Thoracic aorta (tissue), 2 donors: ENCODE measurements around the gene TSR1. TPM values are rescaled to one million over a fixed set of nuclear protein-coding genes. Genes with fewer than 3 reads are reported as not detected.

Experiments
- ATAC-seq: fragments of 150-250 bp; one replicate; pipeline ENCODE4 v1.8.0; 2017; ENCODE audit warnings: low read depth; ENCODE audit not compliant: insufficient number of reproducible peaks, low FRiP score
- DNase-seq: peaks from one replicate; pipeline ENCODE4 v3.0.0-alpha.2; 2020; ENCODE audit warnings: low spot score
- H3K27ac ChIP-seq, 2 donors: fragments of 200-600 bp; sonication (generic); 1 replicate in 1 of 2; 2 replicates in 1 of 2; pipeline ENCODE4 v1.5.1; 2016; ENCODE audit warnings: mild to moderate bottlenecking in 2 of 2, moderate library complexity in 2 of 2
- H3K27me3 ChIP-seq: fragments of 200-600 bp; sonication (generic); replicated peaks from 2 replicates; pipeline ENCODE4 v1.6.0; 2016; ENCODE audit warnings: mild to moderate bottlenecking; ENCODE audit not compliant: insufficient read depth
- H3K36me3 ChIP-seq: fragments of 200-600 bp; sonication (generic); one replicate; pipeline ENCODE4 v1.5.1; 2016
- H3K4me1 ChIP-seq, 2 donors: fragments of 200-600 bp; sonication (generic); 1 replicate in 1 of 2; 2 replicates in 1 of 2; pipeline versions ENCODE4 v1.5.1 to v1.6.0; 2016; ENCODE audit warnings: low read depth in 2 of 2, mild to moderate bottlenecking in 1 of 2; ENCODE audit not compliant: control insufficient read depth in 1 of 2
- H3K4me3 ChIP-seq: fragments of 200-600 bp; sonication (generic); 2 replicates; pipeline ENCODE4 v1.5.1; 2016; ENCODE audit warnings: mild to moderate bottlenecking
- H3K9me3 ChIP-seq: fragments of 200-600 bp; sonication (generic); 2 replicates; pipeline ENCODE4 v1.5.1; 2016
- CTCF ChIP-seq: fragments of 200-600 bp; sonication (generic); IDR thresholded peaks from one replicate; pipeline ENCODE4 v1.5.1; 2019; ENCODE audit warnings: antibody characterized with exemption
- total RNA-seq, 2 donors: library from RNA; depleted of rRNA; stranded (reverse); fragments of >200 nt; gene quantifications; one replicate each; pipeline versions ENCODE4 v1.1.0 to v1.2.3, GENCODE V29; 2016

The TSR1 gene
- total RNA-seq, 2 donors from 2014 or later = 36.0 to 63.2 TPM

- H3K9me3 ChIP-seq = no peaks in the 10 kb centered on the region
- H3K27me3 ChIP-seq = no peaks in the 10 kb centered on the region
- H3K4me1 ChIP-seq = no peaks in the 10 kb centered on the region
- DNase-seq = no peak
- no peak overlapping the region for H3K27ac ChIP-seq
- no peak for TF ChIP-seq CTCF
- no peak for ATAC-seq
- no peak overlapping the region for H3K4me3 ChIP-seq
- peaks cover 7% of the 10 kb centered on the region for H3K36me3 ChIP-seq
These were observed 21.7 kb upstream of the TSR1 start for GRCh38 chr17:2357931-2358434.

GRCh38 chr17:2357237-2357636 lies 21.0 kb upstream of the TSR1 start:
- no peak overlapping the region for H3K27ac ChIP-seq
- ATAC-seq = no peak
- no peaks in the 10 kb centered on the region for H3K36me3 ChIP-seq
- no peaks in the 10 kb centered on the region for H3K27me3 ChIP-seq
- no peaks in the 10 kb centered on the region for H3K9me3 ChIP-seq
- no peak overlapping the region for H3K4me3 ChIP-seq
- no peak for TF ChIP-seq CTCF
- no peak for DNase-seq
- H3K4me1 ChIP-seq = no peaks in the 10 kb centered on the region

GRCh38 chr17:2354311-2354710 lies 18.1 kb upstream of the TSR1 start:
- DNase-seq (no peak), ATAC-seq (no peak)
- Histone ChIP-seq H3K9me3 (no peaks in the 10 kb centered on the region), H3K27me3 (no peaks in the 10 kb centered on the region), H3K4me1 (no peaks in the 10 kb centered on the region), H3K4me3 (no peak overlapping the region), H3K27ac (no peak overlapping the region), H3K36me3 (no peaks in the 10 kb centered on the region)
- TF ChIP-seq CTCF = no peak

GRCh38 chr17:2351269-2351668 lies 15.0 kb upstream of the TSR1 start:
- H3K9me3 ChIP-seq = no peaks in the 10 kb centered on the region
- no peaks in the 10 kb centered on the region for H3K4me1 ChIP-seq
- TF ChIP-seq CTCF = no peak
- no peak overlapping the region for H3K4me3 ChIP-seq
- no peak overlapping the region for H3K27ac ChIP-seq
- no peak for DNase-seq
- no peaks in the 10 kb centered on the region for H3K27me3 ChIP-seq
- H3K36me3 ChIP-seq = no peaks in the 10 kb centered on the region
- ATAC-seq = no peak

GRCh38 chr17:2347805-2348685 lies 11.8 kb upstream of the TSR1 start:
- H3K4me1 ChIP-seq = no peaks in the 10 kb centered on the region

More at GRCh38 chr17:2347805-2348685, 11.8 kb upstream of the TSR1 start:
- Histone ChIP-seq H3K27ac (no peak overlapping the region), H3K9me3 (no peaks in the 10 kb centered on the region), H3K4me3 (no peak overlapping the region), H3K27me3 (no peaks in the 10 kb centered on the region), H3K36me3 (no peaks in the 10 kb centered on the region)
- no peak for TF ChIP-seq CTCF
- no peak for DNase-seq
- ATAC-seq = no peak
